ENCODE measurements around the gene SMARCA5. TPM values are rescaled to one million over a fixed set of nuclear protein-coding genes. Genes with fewer than 3 reads are reported as not detected.

SMARCA5 gene
- total and polyA plus RNA-seq, 2 donors (not counting 1 experiment from before 2014, with no cell fraction given): 6.7 to 53.1 TPM

GRCh38 chr4:143531380-143531779 is 17.9 kb downstream of the SMARCA5 start:
- intact Hi-C loops (cut with micrococcal nuclease): no loop called here
- ChIA-PET POLR2A (no interaction called here), CTCF (interaction anchor here (1.6 kb wide), 1 partner anchor 11 kb away, joined by 5 read pairs; no protein-coding TSS in a partner anchor)
- H3K9me3 ChIP-seq (ENCODE audit: control extremely low read depth in 1 of 3, control insufficient read depth in 2 of 3, insufficient read depth in 1 of 3, low read length in 2 of 3): no peaks in the 10 kb centered on the region
- TF ChIP-seq CTCF (IDR thresholded peaks at IDR 0.05): no peak
- TF ChIP-seq EZH2 (IDR thresholded peaks at IDR 0.05; ENCODE audit: borderline replicate concordance, insufficient read depth, low read depth, low read length, poor library complexity, severe bottlenecking): no peak
- H3K79me2 ChIP-seq (ENCODE audit: control insufficient read depth, insufficient read depth, low read length): peaks cover 13% of the 10 kb centered on the region
- no peaks in the 10 kb centered on the region for H3K27me3 Mint-ChIP-seq
- no peaks in the 10 kb centered on the region for H3K9me3 Mint-ChIP-seq (ENCODE audit: insufficient read depth)
- ATAC-seq (ENCODE audit: low read depth) (no peak), DNase-seq (no peak)
- no peak overlapping the region for H2AFZ ChIP-seq (ENCODE audit: insufficient read depth, low read depth, low read length, poor library complexity, severe bottlenecking)
- H4K20me1 ChIP-seq (ENCODE audit: control insufficient read depth, insufficient read depth, low read length, poor library complexity, severe bottlenecking): peaks cover 12% of the 10 kb centered on the region
- no peak overlapping the region for H3K4me3 ChIP-seq (ENCODE audit: control extremely low read depth in 1 of 5, extremely low read depth in 1 of 5, insufficient read depth in 1 of 5, low read depth in 2 of 5, low read length in 4 of 5)
- no peaks in the 10 kb centered on the region for H3K27me3 ChIP-seq (replicated peaks in 1 of 4; ENCODE audit: control extremely low read depth in 1 of 4, control insufficient read depth in 3 of 4, insufficient read depth in 4 of 4, low read length in 3 of 4)
- no peak overlapping the region for H3K9ac ChIP-seq (ENCODE audit: low read length)
- peaks cover 34 to 92% of the 10 kb centered on the region in 2 experiments for H3K36me3 ChIP-seq (replicated peaks in 1 of 2; ENCODE audit: control extremely low read depth in 1 of 2, control insufficient read depth in 1 of 2, extremely low read depth in 1 of 2, insufficient read depth in 2 of 2, low read length in 1 of 2)
- H3K4me2 ChIP-seq (replicated peaks; ENCODE audit: low read depth, low read length, poor library complexity, severe bottlenecking): no peak overlapping the region
- WGBS (ENCODE audit: insufficient coverage): no CpG with 5 or more reads among the region's 1 CpG
- H3K27ac Mint-ChIP-seq: no peak overlapping the region
- no peaks in the 10 kb centered on the region for H3K4me1 Mint-ChIP-seq
- no peak overlapping the region for H3K4me3 Mint-ChIP-seq
- no peak overlapping the region for H3K27ac ChIP-seq (ENCODE audit: low read length in 2 of 2)
- no peaks in the 10 kb centered on the region for H3K4me1 ChIP-seq (ENCODE audit: control insufficient read depth in 2 of 2, insufficient read depth in 2 of 2, low read length in 2 of 2)

GRCh38 chr4:143531788-143532491 is 18.4 kb downstream of the SMARCA5 start:
- no peak overlapping the region for H3K27ac ChIP-seq (ENCODE audit: low read length in 2 of 2)
- no peak overlapping the region for H3K4me3 Mint-ChIP-seq
- CTCF ChIA-PET: interaction anchor here (1.6 kb wide), 1 partner anchor 11 kb away, joined by 5 read pairs; no protein-coding TSS in a partner anchor

More at GRCh38 chr4:143531788-143532491, 18.4 kb downstream of the SMARCA5 start:
- Histone ChIP-seq H3K36me3 (replicated peaks in 1 of 2; ENCODE audit: control extremely low read depth in 1 of 2, control insufficient read depth in 1 of 2, extremely low read depth in 1 of 2, insufficient read depth in 2 of 2, low read length in 1 of 2) (peaks cover 34 to 93% of the 10 kb centered on the region in 2 experiments), H3K4me1 (ENCODE audit: control insufficient read depth in 2 of 2, insufficient read depth in 2 of 2, low read length in 2 of 2) (no peaks in the 10 kb centered on the region), H4K20me1 (ENCODE audit: control insufficient read depth, insufficient read depth, low read length, poor library complexity, severe bottlenecking) (peaks cover 12% of the 10 kb centered on the region), H3K9ac (ENCODE audit: low read length) (no peak overlapping the region), H2AFZ (ENCODE audit: insufficient read depth, low read depth, low read length, poor library complexity, severe bottlenecking) (no peak overlapping the region), H3K4me3 (ENCODE audit: control extremely low read depth in 1 of 5, extremely low read depth in 1 of 5, insufficient read depth in 1 of 5, low read depth in 2 of 5, low read length in 4 of 5) (no peak overlapping the region), H3K4me2 (replicated peaks; ENCODE audit: low read depth, low read length, poor library complexity, severe bottlenecking) (no peak overlapping the region), H3K79me2 (ENCODE audit: control insufficient read depth, insufficient read depth, low read length) (peaks cover 8% of the 10 kb centered on the region), H3K9me3 (ENCODE audit: control extremely low read depth in 1 of 3, control insufficient read depth in 2 of 3, insufficient read depth in 1 of 3, low read length in 2 of 3) (no peaks in the 10 kb centered on the region), H3K27me3 (replicated peaks in 1 of 4; ENCODE audit: control extremely low read depth in 1 of 4, control insufficient read depth in 3 of 4, insufficient read depth in 4 of 4, low read length in 3 of 4) (no peaks in the 10 kb centered on the region)
- no peaks in the 10 kb centered on the region for H3K27me3 Mint-ChIP-seq
- DNase-seq (no peak), ATAC-seq (ENCODE audit: low read depth) (no peak)
- H3K27ac Mint-ChIP-seq: no peak overlapping the region
- intact Hi-C loops (cut with micrococcal nuclease): no loop called here
- TF ChIP-seq EZH2 (IDR thresholded peaks at IDR 0.05; ENCODE audit: borderline replicate concordance, insufficient read depth, low read depth, low read length, poor library complexity, severe bottlenecking) (no peak), CTCF (IDR thresholded peaks at IDR 0.05) (no peak)
- no CpG with 5 or more reads among the region's 2 CpGs for WGBS (ENCODE audit: insufficient coverage)
- no peaks in the 10 kb centered on the region for H3K4me1 Mint-ChIP-seq
- POLR2A ChIA-PET: no interaction called here
- H3K9me3 Mint-ChIP-seq (ENCODE audit: insufficient read depth): no peaks in the 10 kb centered on the region
